HUES64 (cell line): ENCODE data around the gene THSD4.

ENCODE experiments used
- H3K27ac ChIP-seq: 2 replicates; pipeline ENCODE4 v1.7.0; 2013; ENCODE audit warnings: low read depth, low read length, inconsistent platforms
- H3K27me3 ChIP-seq: 2 replicates; pipeline ENCODE4 v1.6.1; 2013; ENCODE audit warnings: mild to moderate bottlenecking, low read length; ENCODE audit not compliant: insufficient read depth
- H3K36me3 ChIP-seq: 2 replicates; pipeline ENCODE4 v1.6.1; 2013; ENCODE audit warnings: mild to moderate bottlenecking, low read length; ENCODE audit not compliant: insufficient read depth
- H3K4me1 ChIP-seq: 2 replicates; pipeline ENCODE4 v1.6.1; 2013; ENCODE audit warnings: mild to moderate bottlenecking, low read length, moderate library complexity; ENCODE audit not compliant: insufficient read depth
- H3K4me3 ChIP-seq: 2 replicates; pipeline ENCODE4 v1.5.1; 2013; ENCODE audit warnings: mild to moderate bottlenecking, low read length, moderate library complexity
- H3K9ac ChIP-seq: 2 replicates; pipeline ENCODE4 v1.6.1; 2013; ENCODE audit warnings: mild to moderate bottlenecking, low read depth, low read length
- H3K9me3 ChIP-seq: 2 replicates; pipeline ENCODE4 v1.6.1; 2013; ENCODE audit warnings: low read depth, low read length; ENCODE audit not compliant: insufficient read depth
- WGBS: fragments of 150-250, 120-280 bp; methylation state at CpG from one replicate; pipeline ENCODE4 v1.1.7; 2013; ENCODE audit warnings: missing lambda C conversion rate; 5-methylcytosine and 5-hydroxymethylcytosine counted together

The THSD4 gene

GRCh38 chr15:71706461-71707229, 591.4 kb downstream of the THSD4 start:
- 91% methylated on average over 9 of the region's 9 CpGs for WGBS
- H3K4me3 ChIP-seq = no peak overlapping the region
- no peak overlapping the region for H3K27ac ChIP-seq

GRCh38 chr15:71707230-71708050, 592.2 kb downstream of the THSD4 start:
- H3K9me3 ChIP-seq = no peaks in the 10 kb centered on the region
- no peaks in the 10 kb centered on the region for H3K27me3 ChIP-seq
- H3K9ac ChIP-seq = no peak overlapping the region
- 94% methylated on average over 5 of the region's 5 CpGs for WGBS
- no peak overlapping the region for H3K27ac ChIP-seq
- H3K4me3 ChIP-seq = no peak overlapping the region
- no peaks in the 10 kb centered on the region for H3K36me3 ChIP-seq
- peaks cover 14% of the 10 kb centered on the region; the same call in 1 of the 2 replicates for H3K4me1 ChIP-seq

More at GRCh38 chr15:71706461-71707229, 591.4 kb downstream of the THSD4 start:
- no peaks in the 10 kb centered on the region for H3K27me3 ChIP-seq
- peaks cover 14% of the 10 kb centered on the region; the same call in 1 of the 2 replicates for H3K4me1 ChIP-seq
- H3K9me3 ChIP-seq = no peaks in the 10 kb centered on the region
- no peak overlapping the region for H3K9ac ChIP-seq
- H3K36me3 ChIP-seq = no peaks in the 10 kb centered on the region

GRCh38 chr15:71708051-71708429, 592.8 kb downstream of the THSD4 start:
- Histone ChIP-seq H3K27ac (no peak overlapping the region), H3K36me3 (no peaks in the 10 kb centered on the region), H3K9me3 (no peaks in the 10 kb centered on the region), H3K4me3 (no peak overlapping the region), H3K27me3 (no peaks in the 10 kb centered on the region), H3K4me1 (peaks cover 14% of the 10 kb centered on the region; the same call in 1 of the 2 replicates), H3K9ac (no peak overlapping the region)
- 92% methylated on average over 4 of the region's 4 CpGs for WGBS

GRCh38 chr15:71708741-71709140, 593.5 kb downstream of the THSD4 start:
- no peak overlapping the region for H3K9ac ChIP-seq

GRCh38 chr15:71709808-71710418, 594.6 kb downstream of the THSD4 start:
- Histone ChIP-seq H3K27ac (no peak overlapping the region), H3K27me3 (no peaks in the 10 kb centered on the region), H3K4me3 (no peak overlapping the region), H3K36me3 (no peaks in the 10 kb centered on the region), H3K9me3 (no peaks in the 10 kb centered on the region), H3K9ac (no peak overlapping the region), H3K4me1 (peaks cover 13% of the 10 kb centered on the region; the same call in 1 of the 2 replicates)
- 96% methylated on average over 2 of the region's 3 CpGs for WGBS

More at GRCh38 chr15:71708741-71709140, 593.5 kb downstream of the THSD4 start:
- no peaks in the 10 kb centered on the region for H3K27me3 ChIP-seq
- H3K36me3 ChIP-seq = no peaks in the 10 kb centered on the region
- no peaks in the 10 kb centered on the region for H3K9me3 ChIP-seq
- no peak overlapping the region for H3K27ac ChIP-seq
- no peak overlapping the region for H3K4me3 ChIP-seq
- H3K4me1 ChIP-seq = peaks cover 17% of the 10 kb centered on the region; the same call in 1 of the 2 replicates
- WGBS = 95% methylated on average over 11 of the region's 11 CpGs

- peaks cover 11% of the 10 kb centered on the region; the same call in 1 of the 2 replicates for H3K4me1 ChIP-seq
These were observed 596.9 kb downstream of the THSD4 start for GRCh38 chr15:71712182-71712581.

GRCh38 chr15:71713191-71713809, 598.0 kb downstream of the THSD4 start:
- no peak overlapping the region for H3K4me3 ChIP-seq
- 85% methylated on average over 3 of the region's 5 CpGs for WGBS

More at GRCh38 chr15:71712182-71712581, 596.9 kb downstream of the THSD4 start:
- no peaks in the 10 kb centered on the region for H3K36me3 ChIP-seq
- no peak overlapping the region for H3K27ac ChIP-seq
- H3K9ac ChIP-seq = no peak overlapping the region
- H3K4me3 ChIP-seq = no peak overlapping the region
- H3K9me3 ChIP-seq = no peaks in the 10 kb centered on the region
- H3K27me3 ChIP-seq = no peaks in the 10 kb centered on the region

GRCh38 chr15:71715914-71716313, 600.6 kb downstream of the THSD4 start:
- Histone ChIP-seq H3K4me3 (no peak overlapping the region), H3K9me3 (no peaks in the 10 kb centered on the region), H3K36me3 (no peaks in the 10 kb centered on the region), H3K4me1 (peaks cover 2% of the 10 kb centered on the region; the same call in 1 of the 2 replicates), H3K27me3 (no peaks in the 10 kb centered on the region), H3K9ac (no peak overlapping the region), H3K27ac (no peak overlapping the region)
- 98% methylated on average over 1 of the region's 1 CpG for WGBS

More at GRCh38 chr15:71713191-71713809, 598.0 kb downstream of the THSD4 start:
- Histone ChIP-seq H3K36me3 (no peaks in the 10 kb centered on the region), H3K9ac (no peak overlapping the region), H3K27ac (no peak overlapping the region), H3K4me1 (peaks cover 2% of the 10 kb centered on the region; the same call in 1 of the 2 replicates), H3K9me3 (no peaks in the 10 kb centered on the region), H3K27me3 (no peaks in the 10 kb centered on the region)

GRCh38 chr15:71716990-71717389, 601.7 kb downstream of the THSD4 start:
- Histone ChIP-seq H3K27me3 (no peaks in the 10 kb centered on the region), H3K36me3 (no peaks in the 10 kb centered on the region), H3K9me3 (no peaks in the 10 kb centered on the region), H3K27ac (no peak overlapping the region), H3K4me1 (peaks cover 2% of the 10 kb centered on the region; the same call in 1 of the 2 replicates), H3K4me3 (no peak overlapping the region), H3K9ac (no peak overlapping the region)

GRCh38 chr15:71718116-71718910, 603.0 kb downstream of the THSD4 start:
- no peaks in the 10 kb centered on the region for H3K27me3 ChIP-seq
- WGBS = 85% methylated on average over 13 of the region's 13 CpGs
- H3K36me3 ChIP-seq = no peaks in the 10 kb centered on the region
- H3K9me3 ChIP-seq = no peaks in the 10 kb centered on the region
- peaks cover 1% of the 10 kb centered on the region; the same call in 1 of the 2 replicates for H3K4me1 ChIP-seq
- H3K27ac ChIP-seq = no peak overlapping the region
- no peak overlapping the region for H3K9ac ChIP-seq
- H3K4me3 ChIP-seq = no peak overlapping the region
